Epithelial cell of proximal tubule (primary cell): ENCODE data around the gene FBXO3. TPM values are rescaled to one million over a fixed set of nuclear protein-coding genes. Genes with fewer than 3 reads are reported as not detected.
"Not testable (repeated sequence)": the region's sequence is repeated elsewhere in the genome, so short reads cannot be mapped to it uniquely, and the experiment has no call there.

Experiments
- DNase-seq: peaks from one replicate; pipeline ENCODE4 v3.0.0-alpha.2; 2011; ENCODE audit warnings: low read depth
- H3K4me3 ChIP-seq: 2 replicates; pipeline ENCODE4 v1.5.1; 2011; ENCODE audit warnings: low read depth, mild to moderate bottlenecking, low read length
- total RNA-seq: library from RNA; depleted of rRNA; stranded (reverse); fragments of >200 nt; gene quantifications from 2 replicates; pipeline ENCODE4 v1.2.3, GENCODE V29; 2015
- TF ChIP-seq, protein P1 (sequence below): conservative IDR thresholded peaks from 2 replicates; pipeline ENCODE4 v1.5.1; 2012; ENCODE audit warnings: low read depth, mild to moderate bottlenecking, low read length

The FBXO3 gene, protein sequence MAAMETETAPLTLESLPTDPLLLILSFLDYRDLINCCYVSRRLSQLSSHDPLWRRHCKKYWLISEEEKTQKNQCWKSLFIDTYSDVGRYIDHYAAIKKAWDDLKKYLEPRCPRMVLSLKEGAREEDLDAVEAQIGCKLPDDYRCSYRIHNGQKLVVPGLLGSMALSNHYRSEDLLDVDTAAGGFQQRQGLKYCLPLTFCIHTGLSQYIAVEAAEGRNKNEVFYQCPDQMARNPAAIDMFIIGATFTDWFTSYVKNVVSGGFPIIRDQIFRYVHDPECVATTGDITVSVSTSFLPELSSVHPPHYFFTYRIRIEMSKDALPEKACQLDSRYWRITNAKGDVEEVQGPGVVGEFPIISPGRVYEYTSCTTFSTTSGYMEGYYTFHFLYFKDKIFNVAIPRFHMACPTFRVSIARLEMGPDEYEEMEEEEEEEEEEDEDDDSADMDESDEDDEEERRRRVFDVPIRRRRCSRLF
- total RNA-seq = 20.3 and 25.0 TPM in 2 replicates

DNA sequence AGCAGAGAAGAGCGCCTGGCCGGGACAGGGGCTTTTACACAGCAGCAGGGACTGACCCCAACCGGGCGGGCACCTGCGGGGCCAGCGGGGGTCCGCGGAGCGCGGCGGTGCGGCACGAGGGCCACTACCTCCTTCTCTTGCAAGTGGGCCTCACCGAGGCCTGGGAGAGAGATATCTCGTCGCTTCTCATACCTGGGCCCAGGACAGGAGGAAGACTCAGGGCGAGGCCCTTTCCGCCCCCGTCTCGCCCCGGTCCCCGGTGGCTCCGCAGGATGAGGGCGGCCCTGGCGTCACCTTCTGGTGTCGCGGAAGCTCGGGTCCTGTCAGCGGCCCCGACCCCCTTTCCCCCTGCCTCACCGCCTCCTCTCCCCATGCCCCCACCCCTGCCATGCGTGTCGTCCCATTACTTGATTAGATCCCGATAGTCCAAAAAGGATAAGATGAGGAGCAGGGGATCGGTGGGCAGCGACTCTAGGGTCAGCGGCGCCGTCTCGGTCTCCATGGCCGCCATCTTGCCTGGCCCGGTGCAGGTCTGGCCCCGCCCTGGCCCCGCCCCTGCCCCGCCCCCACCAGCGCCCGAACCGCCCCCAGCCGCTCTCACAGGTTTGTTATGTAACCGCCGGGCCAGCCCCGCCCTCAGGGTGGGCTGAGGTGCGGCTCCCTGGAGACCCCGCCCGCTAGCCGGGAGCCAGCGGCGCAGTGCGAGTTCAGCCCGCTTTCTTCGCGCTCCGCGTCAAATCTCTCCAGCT, at the start of gene FBXO3:
TSS of gene FBXO3 (minus strand) at position 534 of the 749 bp plus-strand sequence. CDS start at position 511, 23 bp downstream.
- no peak for DNase-seq
- H3K4me3 ChIP-seq = peak within 1 kb of the TSS; percentile 73
- TF ChIP-seq, protein P1, sequence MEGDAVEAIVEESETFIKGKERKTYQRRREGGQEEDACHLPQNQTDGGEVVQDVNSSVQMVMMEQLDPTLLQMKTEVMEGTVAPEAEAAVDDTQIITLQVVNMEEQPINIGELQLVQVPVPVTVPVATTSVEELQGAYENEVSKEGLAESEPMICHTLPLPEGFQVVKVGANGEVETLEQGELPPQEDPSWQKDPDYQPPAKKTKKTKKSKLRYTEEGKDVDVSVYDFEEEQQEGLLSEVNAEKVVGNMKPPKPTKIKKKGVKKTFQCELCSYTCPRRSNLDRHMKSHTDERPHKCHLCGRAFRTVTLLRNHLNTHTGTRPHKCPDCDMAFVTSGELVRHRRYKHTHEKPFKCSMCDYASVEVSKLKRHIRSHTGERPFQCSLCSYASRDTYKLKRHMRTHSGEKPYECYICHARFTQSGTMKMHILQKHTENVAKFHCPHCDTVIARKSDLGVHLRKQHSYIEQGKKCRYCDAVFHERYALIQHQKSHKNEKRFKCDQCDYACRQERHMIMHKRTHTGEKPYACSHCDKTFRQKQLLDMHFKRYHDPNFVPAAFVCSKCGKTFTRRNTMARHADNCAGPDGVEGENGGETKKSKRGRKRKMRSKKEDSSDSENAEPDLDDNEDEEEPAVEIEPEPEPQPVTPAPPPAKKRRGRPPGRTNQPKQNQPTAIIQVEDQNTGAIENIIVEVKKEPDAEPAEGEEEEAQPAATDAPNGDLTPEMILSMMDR = no peak

DNA sequence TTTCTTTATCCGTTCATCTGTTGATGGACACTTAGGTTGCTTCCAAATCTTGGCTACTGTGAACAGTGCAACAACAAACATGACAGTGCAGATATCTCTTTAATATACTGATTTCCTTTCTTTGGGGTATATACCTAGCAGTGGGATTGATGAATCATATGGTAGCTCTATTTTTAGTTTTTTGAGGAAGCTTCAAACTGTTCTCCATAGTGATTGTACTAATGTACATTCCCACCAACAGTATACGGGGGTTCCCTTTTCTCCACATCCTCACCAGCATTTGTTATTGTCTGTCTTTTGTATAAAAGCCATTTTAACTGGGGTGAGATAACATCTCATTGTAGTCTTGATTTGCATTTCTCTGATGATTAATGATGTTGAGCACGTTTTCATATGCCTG, 48.7 kb upstream of the FBXO3 start:
- DNase-seq = not testable (repeated sequence)

DNA sequence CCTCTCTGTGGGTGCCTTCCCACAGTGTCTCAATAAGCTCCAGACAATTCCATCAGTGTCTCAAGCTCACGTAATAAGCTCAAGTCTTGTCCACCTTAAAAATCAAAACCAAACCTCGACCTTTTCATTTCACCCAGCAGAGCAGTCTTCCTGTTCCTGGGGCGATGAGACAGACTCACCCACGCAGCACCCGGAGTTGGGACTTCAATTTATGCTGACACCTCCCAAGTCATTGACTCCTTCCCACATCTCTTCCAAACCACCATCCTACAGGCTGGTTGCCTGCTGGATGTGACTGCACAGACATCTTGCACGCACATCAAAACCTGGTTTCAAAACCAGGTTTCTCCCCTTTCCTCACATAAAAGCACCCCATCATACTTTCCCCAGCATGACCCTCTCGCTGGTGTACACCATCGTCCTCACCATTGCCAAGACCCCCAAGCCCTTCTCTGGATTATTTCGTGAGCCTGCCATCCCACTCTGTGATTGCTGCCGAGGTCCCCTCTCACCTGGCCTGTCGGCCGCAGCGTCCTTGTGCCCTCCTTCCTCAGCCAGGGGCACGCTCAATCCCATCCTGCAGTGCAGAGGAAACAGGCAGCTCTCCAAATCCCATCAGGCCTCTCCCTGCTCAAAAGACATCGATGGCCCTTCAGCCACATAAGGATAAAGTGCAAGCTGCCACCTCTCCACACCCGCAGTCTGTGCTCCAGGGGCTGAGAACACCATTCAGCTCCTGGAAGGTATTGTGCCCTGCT, 45.1 kb upstream of the FBXO3 start:
- H3K4me3 ChIP-seq = no peak overlapping the region
- DNase-seq = no peak

More for the DNA sequence above, 48.7 kb upstream of the FBXO3 start:
- not testable (repeated sequence) for H3K4me3 ChIP-seq

DNA sequence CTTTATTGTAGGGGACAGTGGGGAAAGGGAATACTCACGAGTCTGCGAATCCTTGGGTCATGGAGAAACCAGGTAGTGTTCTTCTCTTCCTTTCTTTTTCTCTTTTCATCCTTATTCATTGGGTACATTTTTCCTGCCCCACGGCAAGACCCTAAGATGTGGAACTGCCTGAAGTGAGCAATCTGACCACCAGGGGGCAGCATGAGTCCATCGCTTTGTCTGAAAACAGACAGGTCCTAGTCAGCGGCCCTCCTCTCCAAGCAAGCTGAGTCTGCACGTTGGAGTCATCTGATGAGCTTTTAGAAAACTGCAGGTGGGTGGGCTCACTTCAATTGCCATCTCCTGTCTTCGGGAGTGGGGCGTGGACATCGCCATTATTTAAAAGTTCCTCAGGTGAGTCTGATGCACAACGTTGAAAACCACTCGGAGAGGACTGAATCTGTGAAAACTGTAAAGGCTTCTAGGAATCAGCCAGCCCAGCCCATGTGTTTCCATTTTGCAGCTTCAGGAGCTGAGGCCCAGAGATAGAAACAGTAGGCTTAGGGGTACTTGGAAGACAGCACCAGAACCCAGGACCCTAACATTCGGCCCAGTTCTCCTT, 34.0 kb upstream of the FBXO3 start:
- DNase-seq = no peak
- no peak overlapping the region for H3K4me3 ChIP-seq
- TF ChIP-seq, protein P1 = peak; percentile 97

More for the DNA sequence above, 45.1 kb upstream of the FBXO3 start:
- TF ChIP-seq, protein P1 = no peak

DNA sequence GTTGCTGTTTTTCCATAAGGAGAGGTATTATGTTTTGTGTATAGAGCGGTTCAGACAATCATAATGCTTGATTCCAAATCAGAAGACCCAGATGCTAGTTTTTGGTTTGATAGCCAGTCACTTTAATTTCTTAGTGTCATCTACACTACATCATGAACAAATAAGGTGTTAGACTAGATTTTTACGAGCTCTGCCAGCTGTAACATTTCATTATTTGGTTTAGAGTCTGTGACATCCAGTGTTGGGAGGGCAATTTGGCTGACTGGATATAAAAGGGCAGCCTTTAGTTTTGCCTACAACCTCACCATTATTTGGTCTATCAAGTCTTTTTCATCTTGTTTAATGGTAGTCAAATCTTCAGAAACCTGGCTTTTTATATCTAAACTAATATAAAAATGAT, 30.2 kb upstream of the FBXO3 start:
- TF ChIP-seq, protein P1 = no peak
- no peak for DNase-seq
- no peak overlapping the region for H3K4me3 ChIP-seq

DNA sequence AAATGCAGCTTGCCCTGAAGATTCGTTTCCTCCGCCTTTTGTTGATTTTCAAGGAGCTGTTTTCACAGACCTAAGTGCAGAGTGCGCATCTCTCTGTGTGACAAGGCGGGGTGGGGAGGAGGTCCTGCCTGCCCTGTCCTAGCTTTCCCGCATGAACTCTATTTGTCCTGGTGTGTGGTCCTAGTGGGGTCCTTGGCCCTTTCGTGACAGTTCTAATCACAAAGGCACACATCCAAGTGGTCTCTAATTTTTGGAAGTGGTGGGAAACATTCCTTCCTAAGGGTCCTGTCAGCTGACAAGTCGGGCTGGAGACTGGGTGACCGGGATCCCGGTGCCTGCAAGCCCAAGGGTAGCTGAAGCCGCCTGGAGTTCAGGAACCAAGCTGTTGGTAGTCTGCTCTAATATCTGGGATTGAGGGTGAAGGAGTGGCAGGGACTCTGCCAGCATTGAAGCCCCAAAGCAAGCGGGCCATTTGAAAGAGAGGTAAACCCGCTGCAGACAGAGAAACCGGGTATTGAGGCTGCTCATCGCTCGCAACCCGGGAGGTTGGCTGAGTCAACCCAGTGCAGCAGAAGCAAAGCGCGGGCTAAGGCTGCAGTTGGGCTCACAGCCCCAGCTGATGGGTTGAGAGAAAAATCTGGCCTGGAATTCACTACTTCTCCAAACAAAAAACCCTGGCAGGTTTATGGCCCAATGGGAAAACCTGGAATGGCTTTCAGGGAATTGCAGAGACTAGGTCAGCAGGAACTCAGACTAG, 28.1 kb upstream of the FBXO3 start:
- DNase-seq = peak; percentile 42
- H3K4me3 ChIP-seq = peak overlapping the region; percentile 51
- TF ChIP-seq, protein P1 = no peak
